ENCODE data around the gene TSPAN9.

Gene TSPAN9

DNA sequence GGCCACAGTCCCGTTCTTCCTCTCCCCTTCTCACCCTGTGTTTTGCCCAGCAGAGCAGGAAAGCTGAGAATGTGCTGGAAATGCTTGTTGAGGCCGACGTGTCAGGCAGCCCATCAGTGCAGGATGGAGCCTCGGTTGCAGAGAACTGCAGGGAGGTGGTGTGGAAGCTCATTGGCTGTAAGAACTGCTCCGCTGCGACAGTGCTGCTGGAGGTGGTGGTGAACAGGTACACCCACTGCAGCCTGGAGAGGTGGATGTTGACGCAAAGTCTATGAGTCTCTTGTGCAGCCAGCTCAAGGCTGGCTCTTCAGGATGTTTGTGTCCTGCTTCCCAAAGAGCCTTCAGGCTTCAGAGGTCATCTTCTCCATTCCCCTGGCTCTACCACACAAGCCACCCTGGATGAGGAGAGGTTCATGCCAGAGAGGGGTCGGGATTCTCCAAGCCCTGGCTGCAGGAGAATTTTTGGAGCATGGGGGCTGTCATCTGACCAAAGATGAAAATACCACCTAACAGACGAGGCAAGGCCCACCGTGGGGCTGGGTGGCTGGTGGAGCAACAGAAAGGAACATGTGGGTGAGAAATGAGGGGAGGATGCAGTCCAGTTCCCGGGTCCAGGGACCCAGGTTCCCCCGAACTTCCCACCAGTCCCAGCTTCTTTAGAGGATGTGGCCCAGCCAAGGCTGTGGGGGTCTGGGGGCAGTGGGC is 239.7 kb downstream of the TSPAN9 start:
- peak; percentile 64 for DNase-seq (ENCODE audit: low spot score)

DNA sequence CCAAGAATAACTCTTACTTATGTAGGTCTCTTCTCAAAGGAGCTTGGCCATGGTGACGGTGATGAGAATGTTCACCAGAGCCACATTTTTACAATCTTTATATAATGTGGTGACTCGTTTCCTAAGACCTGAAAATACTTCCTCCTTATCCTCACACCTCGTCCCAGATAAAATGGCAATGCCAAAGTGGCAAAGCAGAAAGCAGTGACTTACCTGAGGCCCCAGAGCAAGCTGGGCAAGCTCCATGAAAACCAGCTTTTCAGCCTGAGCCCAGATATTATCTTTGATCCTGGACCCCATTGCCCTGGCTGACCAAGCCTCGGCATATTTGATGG is 240.3 kb downstream of the TSPAN9 start:
- DNase-seq (ENCODE audit: low spot score) = no peak

GRCh38 chr12:3317841-3318501 is 240.8 kb downstream of the TSPAN9 start:
- no peak for DNase-seq (ENCODE audit: low spot score)

- DNase-seq (ENCODE audit: low spot score) = no peak
Observed at GRCh38 chr12:3319723-3320492, 242.7 kb downstream of the TSPAN9 start.

- no peak for DNase-seq (ENCODE audit: low spot score)
Observed at GRCh38 chr12:3320881-3321509, 243.8 kb downstream of the TSPAN9 start.

- no peak for DNase-seq (ENCODE audit: low spot score)
Observed at GRCh38 chr12:3321881-3322280, 244.7 kb downstream of the TSPAN9 start.

DNA sequence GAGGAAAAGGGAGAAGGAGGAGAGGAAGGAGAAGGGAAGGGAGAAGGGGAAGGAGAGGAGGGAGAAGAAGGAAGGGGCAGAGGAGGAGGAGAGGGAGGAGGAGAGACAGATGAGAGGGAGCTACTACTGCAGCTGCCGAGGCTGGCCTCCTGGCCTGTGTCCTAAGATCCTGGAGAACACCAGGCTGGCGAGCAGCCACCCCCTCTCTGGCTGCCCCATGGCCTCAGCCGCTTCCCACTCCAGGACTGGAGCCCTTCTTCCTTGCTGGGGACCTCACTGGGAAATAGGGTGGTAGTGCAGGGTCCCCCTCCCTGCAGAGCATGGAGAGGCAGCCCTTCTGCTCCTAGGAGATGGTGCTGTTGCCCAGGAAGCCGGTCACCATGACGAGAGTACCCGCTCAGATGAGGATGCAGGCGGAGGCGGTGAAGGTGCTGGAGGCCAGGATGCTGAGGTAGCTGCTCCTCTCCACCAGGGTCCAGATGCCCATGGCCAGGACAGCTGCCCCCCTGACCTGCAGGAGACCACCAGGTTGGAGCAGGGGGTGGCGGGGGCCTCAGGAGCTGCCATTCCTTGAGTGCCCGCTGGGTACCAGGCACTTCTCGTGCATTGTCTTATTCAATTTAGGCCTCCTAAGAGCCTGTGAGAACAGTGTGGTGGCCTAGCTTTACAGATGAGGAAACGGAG is 246.0 kb downstream of the TSPAN9 start:
- no peak for DNase-seq (ENCODE audit: low spot score)

DNA sequence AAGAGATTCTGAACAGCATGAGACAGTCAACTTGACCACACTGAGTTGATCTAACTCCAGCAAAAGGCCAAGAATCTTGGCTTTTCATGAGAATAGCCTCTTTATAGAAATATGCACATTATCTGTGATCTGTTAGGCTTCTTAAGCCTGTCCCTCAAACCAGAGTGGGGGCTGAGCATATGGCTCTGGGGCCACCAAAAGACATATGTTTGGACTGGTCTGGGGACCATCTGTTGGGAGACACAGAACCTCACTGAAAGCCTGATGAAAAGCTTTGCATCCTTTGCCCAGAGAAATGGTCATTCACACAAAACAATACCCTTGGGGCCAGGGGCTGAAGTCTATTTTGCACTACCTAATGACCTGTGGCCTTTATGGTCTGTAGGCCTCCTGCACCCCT is 248.6 kb downstream of the TSPAN9 start:
- DNase-seq (ENCODE audit: low spot score) = no peak

DNA sequence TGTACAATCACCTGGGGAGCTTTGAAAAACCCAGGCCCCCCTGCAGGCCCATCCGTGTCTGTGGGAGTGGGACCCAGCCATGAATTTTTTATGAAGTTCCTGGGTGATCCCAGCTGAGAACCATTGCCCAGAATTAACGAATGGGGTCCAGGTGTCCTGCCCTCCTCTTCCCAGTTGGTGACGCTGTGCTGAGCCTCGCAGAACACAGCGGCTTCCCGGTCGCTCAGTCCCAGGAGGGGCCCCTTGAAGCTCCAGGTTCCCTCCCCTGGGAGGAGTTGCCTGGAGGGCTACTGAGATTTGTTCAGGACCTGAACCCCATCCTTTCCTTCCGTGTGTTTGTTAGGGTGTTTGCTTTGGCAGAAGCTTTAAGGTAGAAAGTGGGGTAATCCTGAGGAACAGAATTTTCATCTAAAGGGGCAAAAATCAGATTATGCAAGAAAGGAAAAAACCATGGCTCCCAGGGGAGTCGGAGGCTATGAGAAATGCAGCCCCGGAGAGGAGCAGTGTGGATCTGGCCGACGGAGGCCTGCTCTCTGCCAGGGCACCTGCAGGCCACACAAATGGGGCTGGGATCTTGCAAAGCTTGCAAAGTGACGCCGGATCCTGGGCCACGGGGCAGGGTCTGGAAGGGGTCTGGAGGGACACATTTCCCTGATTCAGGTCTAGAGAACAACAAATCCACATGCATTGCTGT is 249.1 kb downstream of the TSPAN9 start:
- DNase-seq (ENCODE audit: low spot score) = no peak

GRCh38 chr12:3326850-3327780 is 249.9 kb downstream of the TSPAN9 start:
- DNase-seq (ENCODE audit: low spot score) = no peak

GRCh38 chr12:3328081-3328480 is 250.9 kb downstream of the TSPAN9 start:
- no peak for DNase-seq (ENCODE audit: low spot score)

- no peak for DNase-seq (ENCODE audit: low spot score)
Observed at GRCh38 chr12:3328571-3328970, 251.4 kb downstream of the TSPAN9 start.

- no peak for DNase-seq (ENCODE audit: low spot score)
Observed at GRCh38 chr12:3329361-3329760, 252.2 kb downstream of the TSPAN9 start.

DNA sequence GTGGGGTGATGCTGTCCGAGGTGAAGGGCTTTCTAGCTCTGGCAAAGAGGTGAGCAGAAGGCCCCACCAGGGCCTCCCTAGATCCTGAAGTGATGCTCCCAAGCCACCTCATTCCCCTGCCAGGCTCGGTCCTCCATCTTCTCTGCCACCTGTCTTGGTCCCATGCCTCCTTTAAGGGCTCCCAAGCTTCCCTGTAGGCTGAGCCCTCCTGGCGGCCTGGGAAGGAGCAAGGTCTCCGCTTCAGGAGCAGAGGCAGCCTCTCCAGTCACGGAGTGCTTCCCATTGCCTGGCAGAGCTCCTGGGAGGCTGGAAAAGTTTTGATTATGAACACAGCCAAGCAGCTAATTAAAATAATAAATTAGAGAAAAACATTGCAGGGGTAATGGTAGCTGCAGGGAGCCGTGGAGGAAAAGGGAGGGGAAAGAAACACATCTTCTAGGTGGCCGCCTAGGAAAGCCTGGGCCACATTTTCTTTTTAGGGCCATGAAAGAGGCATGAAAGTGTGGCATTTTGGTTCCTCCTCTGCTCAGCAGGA is 253.9 kb downstream of the TSPAN9 start:
- DNase-seq (ENCODE audit: low spot score) = no peak

GRCh38 chr12:3332188-3332587 is 255.0 kb downstream of the TSPAN9 start:
- no peak for DNase-seq (ENCODE audit: low spot score)

DNA sequence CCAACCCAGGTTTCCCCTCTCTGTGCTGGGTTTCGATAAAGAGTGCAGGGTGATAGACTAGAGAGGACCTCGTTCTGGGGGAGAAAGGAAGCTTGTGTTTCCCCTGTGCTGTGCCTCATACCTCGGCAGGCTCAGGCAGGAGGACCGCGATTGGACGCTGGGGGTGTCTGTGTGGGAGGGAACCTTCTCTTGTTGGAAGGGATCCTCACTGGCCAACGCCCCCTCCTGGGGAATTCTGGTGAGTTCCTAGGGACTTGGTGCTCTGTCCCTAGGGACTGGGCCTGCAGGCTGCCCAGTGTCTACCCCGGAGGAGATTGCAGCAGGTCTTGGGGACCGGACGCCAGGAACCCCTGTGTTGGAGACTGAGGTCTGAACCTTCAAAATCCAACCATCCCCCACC is 256.4 kb downstream of the TSPAN9 start:
- DNase-seq (ENCODE audit: low spot score) = no peak

- DNase-seq (ENCODE audit: low spot score) = no peak
Observed at GRCh38 chr12:3333991-3334391, 256.8 kb downstream of the TSPAN9 start.

- DNase-seq (ENCODE audit: low spot score) = no peak
Observed at GRCh38 chr12:3335078-3335487, 257.9 kb downstream of the TSPAN9 start.
